ENCODE measurements around the gene CELF1.

The CELF1 gene

DNA sequence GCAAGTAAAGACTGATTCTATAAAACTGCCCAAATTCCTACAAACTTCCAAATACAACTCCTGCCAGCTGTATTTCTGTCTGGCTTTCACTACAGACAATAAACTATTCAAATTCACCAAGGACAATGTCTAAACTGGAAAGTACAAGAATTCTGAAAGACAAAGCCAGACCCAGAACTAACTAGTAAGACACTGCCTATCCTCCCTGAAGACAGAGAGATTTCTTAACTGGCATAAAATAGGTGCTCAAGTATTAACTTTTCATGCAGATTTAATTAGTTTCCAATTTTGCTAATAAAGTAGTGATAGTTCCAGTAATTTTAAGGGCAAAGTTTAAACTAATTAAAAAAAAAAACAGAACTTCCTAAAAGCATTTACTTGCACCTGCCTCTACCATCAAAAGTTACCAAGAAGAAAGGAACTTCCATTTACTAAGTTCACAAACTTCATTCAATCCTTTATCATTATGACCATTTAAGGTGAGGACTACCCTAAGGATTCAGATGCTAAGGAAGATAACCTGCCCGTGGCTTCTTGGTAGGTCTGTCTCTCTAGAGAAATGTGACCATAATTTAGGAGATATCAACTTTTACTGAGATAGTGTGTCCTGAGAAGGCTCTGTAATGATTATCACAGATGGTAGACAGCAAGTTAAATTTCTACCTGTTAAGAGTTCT, 45.2 kb downstream of the CELF1 start:
- FAIRE-seq = no peak

GRCh38 chr11:47506795-47507562, 46.0 kb downstream of the CELF1 start:
- FAIRE-seq = no peak

DNA sequence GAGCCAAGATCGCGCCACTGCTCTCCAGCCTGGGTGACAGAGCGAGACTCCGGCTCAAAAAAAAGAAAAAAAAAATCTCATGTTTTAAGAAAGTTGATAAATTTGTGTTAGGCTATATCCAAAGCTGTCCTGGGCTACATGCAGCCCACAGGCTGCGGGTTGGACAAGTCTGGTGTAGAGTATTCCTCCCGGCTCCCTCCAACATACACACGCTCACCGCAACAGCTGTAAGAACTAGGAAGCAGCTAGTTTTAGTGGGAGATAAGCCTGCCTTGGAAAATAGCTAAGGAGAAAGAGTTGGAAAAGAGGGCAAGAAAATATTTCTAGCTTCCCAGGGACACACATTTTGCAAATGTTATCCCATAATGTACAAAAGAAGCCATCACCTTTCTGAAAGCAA, 46.6 kb downstream of the CELF1 start:
- FAIRE-seq = no peak

DNA sequence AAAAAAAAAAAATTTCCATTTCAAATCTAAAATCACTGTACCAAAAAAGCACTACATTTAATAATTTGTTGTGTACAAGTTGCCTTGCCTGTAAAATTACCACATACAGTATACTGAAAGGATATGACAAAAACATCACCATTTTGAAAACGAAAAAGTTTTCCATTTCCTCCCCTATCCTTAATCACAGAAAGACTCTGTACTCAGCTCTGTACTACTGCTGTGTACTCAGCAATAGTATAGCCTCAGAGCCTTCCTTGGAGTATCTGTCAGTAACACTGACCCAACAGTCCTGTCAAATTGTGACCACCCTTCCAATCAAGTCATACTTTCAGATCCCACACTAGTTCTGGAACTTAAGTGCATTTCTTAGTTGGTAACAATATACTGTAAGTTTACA, 48.0 kb downstream of the CELF1 start:
- FAIRE-seq = no peak

GRCh38 chr11:47503227-47503626, 49.7 kb downstream of the CELF1 start:
- no peak for FAIRE-seq

GRCh38 chr11:47502767-47503166, 50.2 kb downstream of the CELF1 start:
- no peak for FAIRE-seq

DNA sequence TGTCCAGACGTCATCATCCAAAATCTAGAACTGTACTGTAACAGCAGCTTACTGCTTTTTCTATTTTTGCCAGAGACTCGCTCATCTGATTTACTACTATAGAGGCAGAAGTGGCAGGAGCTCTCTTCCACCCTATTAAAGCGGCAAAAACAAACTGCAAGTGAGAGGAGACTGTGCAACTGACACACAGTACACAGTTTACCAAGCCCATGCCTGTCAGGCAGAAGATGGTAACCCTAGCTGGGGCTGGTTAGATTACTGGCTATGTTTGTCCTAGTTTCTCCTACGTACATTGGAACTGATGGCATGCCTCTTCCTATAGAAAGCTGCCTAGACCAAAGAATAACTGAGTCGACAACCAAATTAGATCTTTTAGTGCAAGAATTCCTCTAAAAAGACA, 51.8 kb downstream of the CELF1 start:
- no peak for FAIRE-seq

DNA sequence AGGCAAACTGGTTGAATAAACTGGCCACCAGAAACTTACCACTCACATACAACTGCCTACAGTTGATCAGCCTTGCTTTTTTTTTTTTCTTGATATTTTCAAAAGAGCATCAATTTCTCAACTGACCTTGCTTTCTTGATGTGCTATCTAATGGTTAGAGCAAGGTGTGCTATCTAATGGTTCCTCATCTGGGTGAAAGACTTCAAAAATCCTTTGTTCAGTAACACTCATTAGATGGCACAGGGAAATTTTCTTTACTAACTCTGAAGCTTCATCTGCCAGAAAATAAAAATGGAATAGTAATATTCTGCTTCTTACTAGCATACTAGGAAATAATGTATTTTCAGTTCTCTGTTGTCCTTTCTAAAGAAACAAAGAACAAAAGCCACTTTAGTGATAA, 52.8 kb downstream of the CELF1 start:
- FAIRE-seq = no peak

GRCh38 chr11:47499614-47500013, 53.3 kb downstream of the CELF1 start:
- no peak for FAIRE-seq

- no peak for FAIRE-seq
Observed at GRCh38 chr11:47499161-47499560, 53.8 kb downstream of the CELF1 start.

DNA sequence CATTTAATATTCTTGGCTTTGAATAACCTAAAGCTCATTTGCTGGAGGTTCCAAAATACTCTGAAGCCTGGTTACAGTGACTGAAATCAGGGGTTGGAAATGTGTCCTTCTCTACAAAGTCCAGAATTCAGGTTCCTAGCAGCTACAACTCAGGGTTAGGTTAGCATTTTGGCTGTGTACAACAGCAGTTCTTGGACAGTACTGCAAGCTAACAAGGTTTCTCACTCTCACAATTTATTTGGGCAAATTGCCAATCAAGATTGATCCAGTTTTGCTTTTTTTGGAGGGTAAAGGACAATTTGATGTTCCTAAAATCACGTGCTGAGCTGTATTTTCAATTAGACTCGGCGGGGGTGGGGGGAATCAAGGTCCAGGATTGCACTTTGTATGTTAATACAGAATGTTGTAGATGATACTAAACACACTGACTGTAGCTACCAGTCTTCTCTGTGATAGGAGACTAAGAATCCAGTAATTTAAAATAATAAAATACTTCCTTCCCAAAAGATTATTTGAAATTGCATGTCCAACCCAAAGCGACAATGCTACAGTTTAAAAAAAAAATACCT, 54.3 kb downstream of the CELF1 start:
- FAIRE-seq = no peak

GRCh38 chr11:47498149-47498548, 54.8 kb downstream of the CELF1 start:
- no peak for FAIRE-seq

- FAIRE-seq = no peak
Observed at GRCh38 chr11:47496808-47497207, 56.1 kb downstream of the CELF1 start.

GRCh38 chr11:47495856-47496217, 57.1 kb downstream of the CELF1 start:
- no peak for FAIRE-seq

- FAIRE-seq = no peak
Observed at GRCh38 chr11:47495011-47495855, 57.7 kb downstream of the CELF1 start.

DNA sequence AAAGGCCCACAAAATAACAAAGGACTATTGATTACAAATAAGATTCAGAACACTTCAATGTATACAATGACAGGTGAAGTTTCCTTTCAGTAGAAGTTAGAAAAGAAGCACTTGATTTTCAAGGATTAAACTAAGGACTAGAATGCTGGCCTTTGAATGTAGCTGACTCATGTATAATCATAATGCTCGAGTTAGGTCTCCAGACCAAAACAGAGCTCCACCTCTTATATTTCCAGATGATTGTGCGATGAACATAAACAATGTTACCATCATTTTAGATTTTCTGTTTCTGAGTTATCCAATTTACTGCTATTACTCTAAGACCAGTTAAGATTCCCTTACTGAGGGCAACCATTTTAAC, 63.6 kb downstream of the CELF1 start:
- no peak for FAIRE-seq

DNA sequence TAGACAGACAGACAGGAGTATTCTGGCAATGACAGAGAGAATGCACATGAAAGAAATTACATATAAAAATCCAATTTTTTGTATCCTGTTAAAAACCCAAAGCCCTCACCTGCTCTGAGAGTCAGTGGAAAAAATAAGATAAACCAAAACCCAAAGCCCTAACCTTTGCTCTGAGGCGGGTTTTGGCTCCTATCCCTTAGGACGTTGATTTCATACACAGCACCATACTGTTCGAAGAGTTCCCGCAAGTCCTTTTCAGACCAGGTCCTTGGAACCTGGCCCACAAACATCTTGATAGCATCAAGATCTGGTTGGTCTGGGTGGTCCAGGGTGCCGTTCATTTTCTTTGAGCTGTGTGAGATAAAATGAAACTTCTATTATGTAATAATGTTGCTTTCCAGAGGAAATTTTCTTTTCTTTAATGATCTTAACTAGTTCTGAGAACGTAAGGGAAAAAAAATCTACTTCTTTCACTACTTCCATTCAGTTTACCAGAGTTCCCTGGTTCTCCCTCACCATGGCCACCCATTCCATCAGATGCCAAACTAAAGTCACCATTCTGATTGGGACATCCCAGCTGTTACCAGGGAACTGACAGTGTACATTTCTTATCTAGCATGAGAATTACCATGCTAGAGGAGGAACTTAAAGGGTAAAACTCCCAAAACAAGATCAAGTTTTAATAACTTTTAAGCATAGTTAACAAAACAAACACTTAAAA, 64.1 kb downstream of the CELF1 start:
- FAIRE-seq = no peak

DNA sequence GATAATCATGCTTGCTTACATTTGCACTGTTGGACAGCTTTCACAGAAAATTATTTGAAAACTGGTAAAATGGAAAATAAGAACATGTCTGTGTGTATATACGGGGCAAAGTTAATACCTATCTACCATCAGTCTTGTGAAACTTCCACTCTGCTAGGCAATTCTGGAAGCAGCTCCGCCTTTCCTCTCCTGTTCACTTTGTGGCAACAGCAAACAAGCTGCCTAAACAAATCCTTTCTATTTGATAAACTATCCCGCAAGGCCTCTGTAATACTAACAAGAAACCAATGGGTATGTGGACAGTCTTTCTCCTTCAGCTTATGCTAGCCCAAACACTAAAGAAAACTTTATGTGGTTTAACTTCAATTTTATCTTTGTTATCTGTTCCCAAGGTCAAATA, 64.8 kb downstream of the CELF1 start:
- no peak for FAIRE-seq

DNA sequence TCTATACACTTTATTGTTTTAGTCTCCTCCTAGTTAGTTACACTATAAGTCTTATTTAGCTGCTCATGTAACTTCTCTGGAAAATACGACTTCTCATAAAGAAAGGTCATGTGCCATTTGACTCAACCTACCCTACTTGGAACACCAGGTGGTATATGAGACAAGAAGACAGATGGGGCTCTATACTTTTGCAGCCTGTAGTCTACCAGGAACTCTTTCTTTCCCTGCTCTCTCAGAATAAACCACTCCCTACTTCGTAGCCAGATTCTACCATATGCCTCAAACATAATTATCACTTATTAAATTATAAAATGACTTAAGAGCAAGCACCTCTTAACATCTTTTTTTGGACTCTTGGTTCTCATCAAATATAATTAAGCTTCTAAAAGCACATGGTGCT, 65.5 kb downstream of the CELF1 start:
- FAIRE-seq = no peak

- no peak for FAIRE-seq
Observed at GRCh38 chr11:47485107-47485506, 67.8 kb downstream of the CELF1 start.

- no peak for FAIRE-seq
Observed at GRCh38 chr11:47483457-47483856, 69.5 kb downstream of the CELF1 start.

GRCh38 chr11:47480762-47481161, 72.2 kb downstream of the CELF1 start:
- FAIRE-seq = no peak
